Neural cell (in vitro differentiated cells): ENCODE results near the gene CNTNAP5. TPM values are rescaled to one million over a fixed set of nuclear protein-coding genes. Genes with fewer than 3 reads are reported as not detected.

Experiments
- H2AFZ ChIP-seq: fragments of 200-600, 300-800 bp; sonication (generic), shearing (Covaris generic); 2 replicates; pipeline ENCODE4 v1.6.0; 2014; ENCODE audit warnings: low read depth, mild to moderate bottlenecking, antibody characterized with exemption, low read length, moderate library complexity
- H3F3A ChIP-seq: fragments of 200-600 bp; shearing (Covaris generic); 2 replicates; pipeline ENCODE4 v1.6.1; 2016; ENCODE audit warnings: mild to moderate bottlenecking, moderate library complexity, mixed read lengths, antibody characterized with exemption, low read length; ENCODE audit not compliant: insufficient read depth, poor library complexity, severe bottlenecking
- H3K27ac ChIP-seq: fragments of 200-600, 300-800 bp; sonication (generic), shearing (Covaris generic); 2 replicates; pipeline ENCODE4 v1.5.1; 2014; ENCODE audit warnings: mild to moderate bottlenecking, low read length, moderate library complexity
- H3K27me3 ChIP-seq: fragments of 300-800, 200-600 bp; sonication (generic), shearing (Covaris generic); 2 replicates; pipeline ENCODE4 v1.6.0; 2014; ENCODE audit warnings: mild to moderate bottlenecking, low read depth, low read length, moderate library complexity; ENCODE audit not compliant: insufficient read depth
- H3K36me3 ChIP-seq: fragments of 300-800, 200-600 bp; sonication (generic), shearing (Covaris generic); 2 replicates; pipeline ENCODE4 v1.5.1; 2014; ENCODE audit warnings: mild to moderate bottlenecking, antibody characterized with exemption, low read length, moderate library complexity; ENCODE audit not compliant: insufficient read depth
- H3K4me2 ChIP-seq: fragments of 300-800, 200-600 bp; sonication (generic), shearing (Covaris generic); 2 replicates; pipeline ENCODE4 v1.6.0; 2014; ENCODE audit warnings: mild to moderate bottlenecking, low read length
- H3K4me3 ChIP-seq: fragments of 300-800, 200-600 bp; sonication (generic), shearing (Covaris generic); 2 replicates; pipeline ENCODE4 v1.5.1; 2014; ENCODE audit warnings: mild to moderate bottlenecking, low read length, moderate library complexity
- H3K79me2 ChIP-seq: fragments of 200-600 bp; shearing (Covaris generic); replicated peaks from 2 replicates; pipeline ENCODE4 v1.6.0; 2014; ENCODE audit warnings: mild to moderate bottlenecking, low read length, moderate library complexity; ENCODE audit not compliant: insufficient read depth
- H3K9ac ChIP-seq: fragments of 300-800, 200-600 bp; sonication (generic), shearing (Covaris generic); 2 replicates; pipeline ENCODE4 v1.6.1; 2016; ENCODE audit warnings: mild to moderate bottlenecking, low read length, mixed read lengths
- H3K9me2 ChIP-seq: fragments of 200-600 bp; shearing (Covaris generic); 2 replicates; pipeline ENCODE4 v1.6.1; 2016; ENCODE audit warnings: mild to moderate bottlenecking, low read length, mixed read lengths; ENCODE audit not compliant: insufficient read depth
- H3K9me3 ChIP-seq: fragments of 200-600, 300-800 bp; sonication (generic), shearing (Covaris generic); 2 replicates; pipeline ENCODE4 v1.6.1; 2016; ENCODE audit warnings: mild to moderate bottlenecking, mixed run types, low read length, moderate library complexity, mixed read lengths
- H4K20me1 ChIP-seq: fragments of 200-600 bp; shearing (Covaris generic); 2 replicates; pipeline ENCODE4 v1.6.1; 2016; ENCODE audit warnings: mild to moderate bottlenecking, mixed run types; ENCODE audit not compliant: insufficient read depth
- CTCF ChIP-seq: fragments of 450-650 bp; IDR thresholded peaks from 2 replicates; pipeline ENCODE4 v1.5.1; 2014; ENCODE audit warnings: antibody characterized with exemption, mild to moderate bottlenecking, moderate library complexity; ENCODE audit not compliant: poor library complexity, severe bottlenecking
- EP300 ChIP-seq: fragments of 450-650 bp; conservative IDR thresholded peaks from 2 replicates; pipeline ENCODE4 v1.6.1; 2014; ENCODE audit warnings: antibody characterized with exemption, mild to moderate bottlenecking, moderate library complexity; ENCODE audit not compliant: poor library complexity, severe bottlenecking
- EZH2 ChIP-seq: fragments of 200-600, 300-800 bp; shearing (Covaris generic), sonication (generic); IDR thresholded peaks from 2 replicates; pipeline ENCODE4 v1.6.1; 2014; ENCODE audit warnings: antibody characterized with exemption, low read length, borderline replicate concordance, mild to moderate bottlenecking; ENCODE audit not compliant: insufficient read depth, poor library complexity, severe bottlenecking
- MXI1 ChIP-seq: fragments of 450-650 bp; conservative IDR thresholded peaks from 2 replicates; pipeline ENCODE4 v1.6.1; 2014; ENCODE audit warnings: antibody characterized with exemption, mild to moderate bottlenecking; ENCODE audit not compliant: poor library complexity, severe bottlenecking
- POLR2AphosphoS5 ChIP-seq: IDR thresholded peaks from 2 replicates; pipeline ENCODE4 v1.6.1; 2012
- RAD21 ChIP-seq: fragments of 450-650 bp; conservative IDR thresholded peaks from 2 replicates; pipeline ENCODE4 v1.6.1; 2014; ENCODE audit warnings: antibody characterized with exemption, mild to moderate bottlenecking, moderate library complexity
- REST ChIP-seq: IDR thresholded peaks from 2 replicates; pipeline ENCODE4 v1.6.1; 2012; ENCODE audit warnings: borderline replicate concordance
- SMC3 ChIP-seq: fragments of 450-650 bp; conservative IDR thresholded peaks from 2 replicates; pipeline ENCODE4 v1.6.1; 2014; ENCODE audit warnings: antibody characterized with exemption, mild to moderate bottlenecking, moderate library complexity; ENCODE audit not compliant: poor library complexity
- TAF1 ChIP-seq: IDR thresholded peaks from 2 replicates; pipeline ENCODE4 v1.6.1; 2012; ENCODE audit warnings: low read depth
- polyA plus RNA-seq: library from polyadenylated mRNA; depleted of rRNA; stranded (reverse); fragments of >200 nt; gene quantifications from 2 replicates; pipeline ENCODE4 v1.2.3, GENCODE V29; 2014

Gene CNTNAP5
- polyA plus RNA-seq, 1 donor from 2014 or later, result 19.3 TPM

- Histone ChIP-seq H3K9me2 (no peaks in the 10 kb centered on the region), H3K79me2 (peaks cover 2% of the 10 kb centered on the region), H3K9ac (no peak overlapping the region), H3K4me3 (no peak overlapping the region), H2AFZ (no peak overlapping the region), H3K4me2 (no peak overlapping the region), H3K9me3 (no peaks in the 10 kb centered on the region), H3K27ac (no peak overlapping the region), H4K20me1 (no peaks in the 10 kb centered on the region), H3F3A (no peaks in the 10 kb centered on the region), H3K36me3 (no peaks in the 10 kb centered on the region), H3K27me3 (no peaks in the 10 kb centered on the region)
- TF ChIP-seq REST, result no peak
- no peak for TF ChIP-seq POLR2AphosphoS5
- TF ChIP-seq EZH2, result no peak
- no peak for TF ChIP-seq MXI1
- no peak for TF ChIP-seq EP300
- TF ChIP-seq RAD21, result no peak
- TF ChIP-seq SMC3, result no peak
- TF ChIP-seq TAF1, result no peak
- TF ChIP-seq CTCF, result no peak
These were observed 63.5 kb downstream of the CNTNAP5 start for GRCh38 chr2:124088616-124089015.

GRCh38 chr2:124091721-124092120 is 66.6 kb downstream of the CNTNAP5 start:
- Histone ChIP-seq H3K79me2 (peaks cover 2% of the 10 kb centered on the region), H3K4me2 (no peak overlapping the region), H3K9ac (no peak overlapping the region), H3K4me3 (no peak overlapping the region), H3K9me2 (no peaks in the 10 kb centered on the region), H4K20me1 (no peaks in the 10 kb centered on the region), H3K27me3 (no peaks in the 10 kb centered on the region), H3K9me3 (no peaks in the 10 kb centered on the region), H2AFZ (no peak overlapping the region), H3F3A (no peaks in the 10 kb centered on the region), H3K36me3 (no peaks in the 10 kb centered on the region), H3K27ac (no peak overlapping the region)
- TF ChIP-seq EP300 (no peak), TAF1 (no peak), REST (no peak), RAD21 (no peak), MXI1 (no peak), SMC3 (no peak), POLR2AphosphoS5 (no peak), EZH2 (no peak)
